Skeletal muscle cell (primary cell): ENCODE data around the gene ALG6.

Experiments used
- DNase-seq: peaks from one replicate; pipeline ENCODE4 v3.0.0-alpha.2; 2010; ENCODE audit warnings: low read depth
- H3K4me3 ChIP-seq: 2 replicates; pipeline ENCODE4 v1.5.1; 2011; ENCODE audit warnings: low read depth, mild to moderate bottlenecking, control low read depth, low read length, moderate library complexity

The ALG6 gene

DNA sequence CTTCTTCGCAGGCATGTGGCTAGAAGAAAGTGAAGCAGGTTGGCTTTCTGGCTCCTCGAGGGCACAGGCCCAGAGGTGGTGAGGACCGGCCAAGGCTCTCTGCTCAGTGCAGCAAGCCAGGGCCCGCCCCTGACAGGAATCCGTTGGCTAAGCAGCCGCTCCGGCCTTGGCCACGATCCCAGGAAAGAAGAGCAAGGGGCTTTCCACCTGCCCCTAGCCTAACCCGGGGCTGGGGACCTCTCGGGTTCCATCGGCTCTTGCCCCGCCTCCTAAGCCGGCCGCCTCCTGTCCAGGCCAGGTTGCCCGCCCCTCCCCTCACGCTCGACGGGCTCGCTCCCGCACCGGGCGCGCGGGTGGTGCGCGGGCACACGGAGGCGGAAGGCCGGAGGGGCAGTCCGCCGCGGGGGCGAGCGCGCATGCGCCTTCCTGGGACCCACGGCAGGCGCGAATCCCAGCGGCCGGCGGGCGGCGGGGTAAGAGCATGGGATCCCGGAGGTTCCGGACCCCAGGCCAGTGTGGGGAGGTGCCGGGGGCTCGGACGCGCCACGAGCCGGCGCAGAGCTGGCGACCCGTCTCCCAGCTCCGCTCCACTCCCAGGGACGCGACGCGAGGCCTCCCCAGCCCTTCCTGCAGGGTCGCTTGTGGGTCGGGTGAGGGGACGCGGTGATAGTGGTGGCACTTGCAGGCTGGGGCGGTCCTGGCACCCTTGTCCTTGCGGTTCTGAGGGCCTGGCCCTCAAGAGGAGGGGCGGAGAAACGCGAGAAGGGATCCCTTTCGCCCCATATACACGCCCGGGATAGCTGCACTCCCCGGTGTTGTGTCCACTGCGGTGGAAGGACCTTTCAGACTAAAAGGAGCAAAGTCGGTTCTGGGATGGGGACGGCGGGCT, at the start of gene ALG6:
Gene ALG6 (plus strand): TSS at position 413 of the 889 bp plus-strand sequence. CDS start 3,351 bp downstream, outside the sequence.
- H3K4me3 ChIP-seq, result peak within 1 kb of the TSS; percentile 97
- DNase-seq, result peak; percentile 73

DNA sequence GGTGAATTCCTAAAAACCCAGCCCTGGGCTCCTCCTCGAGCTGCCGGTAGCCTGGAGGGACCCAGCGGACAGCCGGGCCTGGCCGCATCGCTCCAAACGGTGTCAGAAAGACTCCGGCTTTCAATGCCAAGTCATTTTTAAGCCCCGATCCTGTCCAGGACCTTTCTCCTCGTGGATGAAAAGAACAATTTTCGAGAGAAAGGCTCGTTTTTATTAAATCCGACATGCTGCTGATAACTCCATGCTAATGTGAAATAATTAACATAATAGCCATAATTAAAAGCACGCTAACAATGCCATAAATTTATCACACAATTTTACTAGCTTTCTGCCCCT, 49.6 kb upstream of the ALG6 start:
- DNase-seq, result no peak
- no peak overlapping the region for H3K4me3 ChIP-seq

- DNase-seq, result no peak
These were observed 49.0 kb upstream of the ALG6 start for GRCh38 chr1:63318201-63318979.

GRCh38 chr1:63319046-63320021, 48.1 kb upstream of the ALG6 start:
- no peak overlapping the region for H3K4me3 ChIP-seq
- DNase-seq, result no peak

More at GRCh38 chr1:63318201-63318979, 49.0 kb upstream of the ALG6 start:
- no peak overlapping the region for H3K4me3 ChIP-seq

DNA sequence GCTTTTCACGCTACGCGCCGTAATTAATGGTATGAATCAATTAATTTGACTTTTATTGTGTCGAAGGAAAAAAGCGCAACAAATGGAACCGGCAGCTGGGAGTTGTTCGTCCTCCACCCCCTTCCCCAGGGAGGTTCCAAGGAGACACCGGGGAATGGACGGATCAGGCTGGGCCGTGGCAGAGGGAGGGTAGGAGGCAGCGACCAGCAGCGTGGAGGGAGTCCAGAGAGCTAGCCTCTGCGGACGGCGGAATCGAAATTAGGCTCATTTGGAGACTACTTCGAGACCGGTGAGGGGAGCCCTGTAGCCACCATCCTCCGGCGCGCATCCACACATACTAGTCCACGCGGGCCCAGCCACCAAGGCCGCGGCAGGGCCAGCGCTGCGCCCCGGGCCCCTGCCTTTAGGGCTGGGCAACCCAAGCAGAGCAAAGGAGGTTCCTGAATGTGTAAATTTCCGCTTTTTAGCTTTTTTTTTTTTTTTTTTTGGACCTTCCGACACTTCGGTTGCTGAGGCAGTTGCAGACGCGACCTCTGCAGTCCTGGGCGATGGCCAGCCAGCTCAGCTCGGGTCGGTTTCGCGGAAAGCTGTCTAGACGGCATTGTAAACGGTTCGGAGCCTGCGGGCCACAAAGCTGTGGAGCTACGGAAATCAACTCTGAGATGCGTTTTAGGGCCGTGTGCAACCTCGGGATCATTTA, 47.3 kb upstream of the ALG6 start:
- no peak for DNase-seq
- H3K4me3 ChIP-seq, result no peak overlapping the region

DNA sequence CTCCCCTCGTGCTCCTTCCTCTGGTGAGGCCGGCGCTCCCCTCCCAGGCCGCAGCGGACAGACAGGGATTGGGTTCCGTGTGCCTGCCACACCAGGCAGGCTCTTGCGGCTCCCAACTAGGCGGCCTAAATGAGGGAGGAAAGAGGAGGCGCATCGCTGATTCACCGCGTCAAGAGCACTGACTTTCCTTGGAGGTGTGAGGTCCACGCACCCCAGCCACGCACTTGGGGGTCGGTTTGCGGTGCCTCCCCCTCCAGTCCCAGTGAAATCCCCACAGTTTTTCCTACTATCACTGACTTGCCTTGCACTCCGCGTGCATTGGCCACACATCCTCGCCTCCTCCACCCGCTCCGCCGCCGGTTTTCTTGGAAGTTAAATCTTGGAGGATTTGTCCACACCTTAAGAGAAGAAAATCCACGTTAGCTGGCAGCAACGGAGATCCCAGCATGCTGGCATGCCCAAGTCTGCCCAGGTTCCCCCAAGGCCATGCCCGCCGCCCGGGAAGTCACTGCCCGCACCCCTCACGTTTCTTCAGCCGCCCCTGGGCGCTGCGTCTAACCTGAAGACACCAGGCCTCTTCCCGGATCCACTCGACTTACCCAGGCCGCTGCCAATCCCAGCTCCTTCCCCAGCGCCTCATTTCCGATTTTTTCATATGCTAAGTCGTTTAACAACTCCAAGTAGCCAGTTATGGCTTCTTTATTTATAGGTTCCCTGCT, 46.2 kb upstream of the ALG6 start:
- DNase-seq, result no peak
- no peak overlapping the region for H3K4me3 ChIP-seq

GRCh38 chr1:63321785-63322113, 45.7 kb upstream of the ALG6 start:
- no peak overlapping the region for H3K4me3 ChIP-seq
- DNase-seq, result no peak

- peak within 1 kb of the TSS; percentile 43 for H3K4me3 ChIP-seq
- DNase-seq, result no peak
These were observed 45.1 kb upstream of the ALG6 start, which contains the start of gene FOXD3 for GRCh38 chr1:63322114-63322943. TSS of gene FOXD3 (plus strand) at chr1:63322567. CDS start at chr1:63323059, 492 bp downstream.

GRCh38 chr1:63322944-63323864, 44.2 kb upstream of the ALG6 start:
- DNase-seq, result no peak
- H3K4me3 ChIP-seq, result no peak overlapping the region

DNA sequence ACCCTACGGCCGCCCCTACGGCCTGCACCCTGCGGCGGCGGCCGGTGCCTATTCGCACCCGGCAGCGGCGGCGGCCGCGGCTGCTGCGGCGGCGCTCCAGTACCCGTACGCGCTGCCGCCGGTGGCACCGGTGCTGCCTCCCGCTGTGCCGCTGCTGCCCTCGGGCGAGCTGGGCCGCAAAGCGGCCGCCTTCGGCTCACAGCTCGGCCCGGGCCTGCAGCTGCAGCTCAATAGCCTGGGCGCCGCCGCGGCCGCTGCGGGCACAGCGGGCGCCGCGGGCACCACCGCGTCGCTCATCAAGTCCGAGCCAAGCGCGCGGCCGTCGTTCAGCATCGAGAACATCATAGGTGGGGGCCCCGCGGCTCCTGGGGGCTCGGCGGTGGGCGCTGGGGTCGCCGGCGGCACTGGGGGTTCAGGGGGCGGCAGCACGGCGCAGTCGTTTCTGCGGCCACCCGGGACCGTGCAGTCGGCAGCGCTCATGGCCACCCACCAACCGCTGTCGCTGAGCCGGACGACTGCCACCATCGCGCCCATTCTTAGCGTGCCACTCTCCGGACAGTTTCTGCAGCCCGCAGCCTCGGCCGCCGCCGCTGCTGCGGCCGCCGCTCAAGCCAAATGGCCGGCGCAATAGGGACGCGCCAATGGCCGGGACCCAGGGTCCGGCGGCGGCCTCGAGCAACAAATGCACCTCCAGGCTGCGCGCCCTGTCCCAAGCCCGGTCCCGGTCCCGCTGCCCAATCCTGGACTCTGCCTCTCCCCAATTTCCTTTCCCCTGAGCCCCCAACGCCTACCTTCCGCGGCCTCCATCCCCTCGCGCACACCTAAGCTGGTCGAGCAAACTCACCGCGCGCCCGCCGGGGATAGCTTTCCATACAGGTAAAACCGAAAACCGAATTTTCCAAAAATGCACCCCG, 43.3 kb upstream of the ALG6 start:
- DNase-seq, result no peak

GRCh38 chr1:63324779-63325119, 42.7 kb upstream of the ALG6 start:
- DNase-seq, result no peak
- H3K4me3 ChIP-seq, result no peak overlapping the region

More for the DNA sequence above, 43.3 kb upstream of the ALG6 start:
- no peak overlapping the region for H3K4me3 ChIP-seq

- no peak overlapping the region for H3K4me3 ChIP-seq
These were observed 42.0 kb upstream of the ALG6 start for GRCh38 chr1:63325279-63325985.

DNA sequence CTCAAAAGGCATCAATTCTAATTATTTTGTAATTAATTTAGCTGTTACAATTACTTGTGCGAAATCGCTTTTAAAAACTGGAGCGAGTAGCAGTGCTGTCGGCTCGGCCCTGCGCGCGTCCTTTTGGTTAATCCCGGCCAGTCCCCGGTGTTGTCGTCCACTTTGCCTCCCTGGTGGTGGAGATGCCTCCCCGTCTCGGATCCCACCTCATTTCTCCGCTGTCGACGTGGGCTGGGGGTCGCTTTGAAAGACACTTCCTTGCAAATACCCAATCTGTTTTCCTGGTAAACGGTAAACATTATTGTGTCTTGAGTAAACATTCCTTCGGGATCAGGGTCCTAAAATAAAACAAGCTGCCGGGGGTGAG, 41.3 kb upstream of the ALG6 start:
- no peak for DNase-seq
- H3K4me3 ChIP-seq, result no peak overlapping the region

More at GRCh38 chr1:63325279-63325985, 42.0 kb upstream of the ALG6 start:
- no peak for DNase-seq

- no peak for DNase-seq
- no peak overlapping the region for H3K4me3 ChIP-seq
These were observed 40.7 kb upstream of the ALG6 start for GRCh38 chr1:63326473-63327380.
